Astrocyte of the hippocampus (primary cell): Measurements from ENCODE around the gene GAP43.
A peak's percentile ranks its signal among the peaks of the same experiment; 100 is the strongest.

ENCODE experiments used
- DNase-seq: peaks from one replicate; pipeline ENCODE4 v3.0.0; 2011; ENCODE audit warnings: low read depth, low spot score

The GAP43 gene

DNA sequence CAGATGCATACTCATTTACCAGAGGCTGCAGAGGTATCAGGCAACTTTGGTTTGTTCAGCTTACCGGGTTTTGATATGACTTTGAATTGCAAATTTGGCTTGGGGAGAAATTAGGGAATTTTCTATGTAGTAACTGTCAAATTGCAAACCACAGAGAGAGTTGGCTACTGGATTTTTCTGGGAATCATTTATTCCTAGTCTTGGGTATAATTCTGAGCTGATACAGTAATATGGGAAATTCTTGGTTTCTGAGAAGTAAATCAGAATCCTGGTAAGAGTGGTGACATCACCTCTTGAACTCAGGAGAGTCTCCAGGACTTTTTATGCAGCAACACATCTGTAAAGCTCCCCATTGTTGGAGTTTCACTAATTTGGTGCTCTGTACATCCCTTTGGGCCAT lies 39.0 kb downstream of the GAP43 start:
- DNase-seq: no peak

GRCh38 chr3:115663414-115663813 lies 40.1 kb downstream of the GAP43 start:
- no peak for DNase-seq

GRCh38 chr3:115666081-115666480 lies 42.8 kb downstream of the GAP43 start:
- DNase-seq: no peak

DNA sequence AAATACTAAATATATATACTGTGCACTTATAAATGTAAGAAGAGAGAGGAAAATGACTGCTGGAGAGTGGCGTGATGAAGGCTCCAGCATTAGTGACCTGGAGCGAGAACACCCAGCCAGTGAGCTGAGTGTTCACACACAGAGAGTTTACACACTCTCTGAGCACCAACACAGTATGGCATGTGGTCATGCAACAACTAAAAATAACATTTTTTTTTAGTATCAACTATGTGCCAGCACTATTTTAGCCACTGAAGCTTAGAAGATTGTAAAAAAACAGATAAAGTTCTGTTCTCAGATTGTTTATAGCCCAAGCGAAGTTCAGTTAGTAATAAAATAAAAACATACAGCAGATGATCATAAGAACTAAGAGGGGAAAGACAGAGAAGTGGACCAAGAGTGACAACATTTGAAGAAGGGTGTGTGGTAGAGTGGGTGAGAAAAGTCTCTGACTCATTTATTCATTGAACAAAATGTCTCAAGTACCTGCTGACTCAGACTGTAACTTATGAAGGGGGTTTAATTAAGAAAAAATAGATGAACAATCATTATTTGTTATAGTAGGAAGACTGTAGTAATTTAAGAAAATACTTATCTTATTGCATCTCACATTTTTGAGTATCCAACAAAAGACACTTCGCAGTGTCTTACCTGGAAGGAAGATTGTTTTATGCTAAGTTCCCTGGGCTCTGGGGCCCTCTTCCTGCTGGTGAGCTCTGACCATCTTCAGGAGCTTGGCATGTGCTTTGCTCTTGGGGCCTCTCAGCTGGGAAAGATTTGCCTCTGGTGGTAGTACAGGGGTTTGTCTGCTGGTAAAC lies 43.8 kb downstream of the GAP43 start:
- DNase-seq: peak; percentile 48

GRCh38 chr3:115667738-115668065 lies 44.4 kb downstream of the GAP43 start:
- no peak for DNase-seq

GRCh38 chr3:115670911-115671310 lies 47.6 kb downstream of the GAP43 start:
- DNase-seq: no peak

DNA sequence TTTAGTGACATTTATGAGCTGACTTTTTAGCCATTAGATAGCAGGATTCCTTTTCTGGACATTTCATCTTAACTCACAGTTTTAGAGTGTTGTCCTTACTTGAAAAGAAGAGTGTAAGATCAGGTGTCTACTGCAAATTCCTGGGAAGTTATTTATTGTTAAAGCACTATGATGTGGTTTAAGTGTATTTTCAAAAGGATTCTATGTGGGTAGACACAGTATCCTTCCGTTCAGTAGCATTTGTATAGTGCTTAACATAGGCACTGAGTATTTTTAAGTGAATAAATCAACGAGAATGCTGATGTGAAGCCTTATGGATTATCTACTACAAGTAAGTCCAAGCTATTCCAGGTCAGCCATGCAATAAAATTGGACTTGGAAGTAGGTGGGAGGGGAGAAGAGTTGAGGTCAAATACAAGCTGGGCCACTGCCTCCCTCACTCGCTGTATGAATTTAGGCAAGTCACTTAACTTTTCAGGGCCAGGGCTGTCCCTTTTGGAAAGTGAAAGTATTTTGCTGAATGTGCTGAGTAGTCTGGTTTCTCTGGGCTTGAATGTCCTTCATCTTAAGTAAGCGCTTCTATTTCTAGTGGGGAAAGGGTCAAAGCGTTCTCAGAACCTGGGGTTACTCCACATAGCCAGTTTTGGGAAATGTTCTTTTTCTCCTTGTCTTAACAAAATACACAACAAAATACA lies 48.6 kb downstream of the GAP43 start:
- no peak for DNase-seq

GRCh38 chr3:115673881-115674280 lies 50.6 kb downstream of the GAP43 start:
- no peak for DNase-seq

DNA sequence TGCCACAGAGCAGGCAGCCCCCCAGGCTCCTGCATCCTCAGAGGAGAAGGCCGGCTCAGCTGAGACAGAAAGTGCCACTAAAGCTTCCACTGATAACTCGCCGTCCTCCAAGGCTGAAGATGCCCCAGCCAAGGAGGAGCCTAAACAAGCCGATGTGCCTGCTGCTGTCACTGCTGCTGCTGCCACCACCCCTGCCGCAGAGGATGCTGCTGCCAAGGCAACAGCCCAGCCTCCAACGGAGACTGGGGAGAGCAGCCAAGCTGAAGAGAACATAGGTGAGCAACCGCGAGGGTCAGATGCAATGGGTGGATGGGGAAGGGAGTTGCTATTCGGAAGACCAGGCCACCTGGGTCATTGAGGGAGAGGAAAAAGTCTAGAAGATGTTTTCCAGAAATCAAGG lies 53.0 kb downstream of the GAP43 start:
- DNase-seq: no peak

DNA sequence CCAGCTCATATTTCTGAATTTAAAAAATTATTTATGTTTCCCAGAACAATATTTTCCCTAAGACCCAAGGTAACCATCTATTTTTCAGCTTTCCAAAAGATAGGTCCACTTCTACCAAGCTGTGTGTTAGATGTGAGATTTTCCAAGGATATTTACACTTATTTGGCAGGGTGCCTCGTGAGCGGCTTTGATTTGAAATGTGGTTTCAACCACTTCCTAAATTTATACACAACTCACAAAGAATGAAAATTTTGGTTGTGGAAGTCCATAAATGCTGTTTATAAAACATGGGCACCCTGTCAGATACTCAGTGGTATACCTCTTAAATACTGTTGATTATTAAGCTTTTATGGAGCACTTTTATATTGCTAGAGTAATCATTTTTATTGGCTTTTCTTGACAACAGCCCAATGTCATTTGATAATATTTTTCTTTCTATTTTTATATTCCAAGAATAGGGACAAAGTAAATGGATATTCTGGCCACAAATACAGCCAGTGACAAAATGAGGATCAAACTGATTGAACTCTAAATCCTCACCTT lies 57.6 kb downstream of the GAP43 start:
- DNase-seq: peak; percentile 54

DNA sequence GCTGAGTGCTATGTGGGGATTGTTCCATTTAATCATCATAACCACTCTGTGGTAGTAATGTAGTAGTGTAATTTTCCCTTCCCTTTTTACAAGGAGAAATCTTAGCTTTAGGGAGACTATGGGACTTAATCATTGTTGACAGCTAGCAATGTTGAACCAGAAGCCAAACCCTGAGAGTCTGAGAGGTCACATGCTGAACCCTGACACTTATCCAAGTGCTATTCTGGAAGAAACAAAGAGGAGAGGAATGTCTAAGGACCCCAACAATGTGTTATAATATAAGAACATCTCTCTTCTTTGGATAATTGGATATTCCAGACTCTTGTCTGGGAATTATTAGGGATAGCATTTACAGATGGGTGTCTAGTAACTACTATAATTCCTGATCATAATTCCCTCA lies 58.4 kb downstream of the GAP43 start:
- no peak for DNase-seq

- no peak for DNase-seq
Measured at GRCh38 chr3:115683305-115683704, 60.0 kb downstream of the GAP43 start.

- DNase-seq: no peak
Measured at GRCh38 chr3:115683773-115684172, 60.5 kb downstream of the GAP43 start.

DNA sequence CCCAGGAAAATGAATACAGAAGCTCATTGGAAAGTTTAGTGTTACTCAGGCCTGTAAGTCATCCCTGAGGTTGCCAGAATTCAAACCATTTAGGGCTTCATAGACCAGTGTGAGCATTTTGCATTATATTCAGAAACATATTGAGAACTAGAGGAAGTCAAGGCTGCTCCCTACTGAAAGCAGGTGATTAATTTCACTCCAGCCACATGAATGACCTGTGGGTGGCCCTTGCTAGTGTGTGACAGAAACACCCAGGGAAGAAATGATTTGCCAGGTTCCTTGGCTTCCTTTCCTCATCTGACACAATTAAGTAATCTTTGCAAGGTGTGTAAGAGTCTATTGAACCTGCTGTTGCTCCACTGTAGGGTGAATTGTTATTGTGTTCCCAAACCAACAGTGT lies 61.8 kb downstream of the GAP43 start:
- DNase-seq: no peak

DNA sequence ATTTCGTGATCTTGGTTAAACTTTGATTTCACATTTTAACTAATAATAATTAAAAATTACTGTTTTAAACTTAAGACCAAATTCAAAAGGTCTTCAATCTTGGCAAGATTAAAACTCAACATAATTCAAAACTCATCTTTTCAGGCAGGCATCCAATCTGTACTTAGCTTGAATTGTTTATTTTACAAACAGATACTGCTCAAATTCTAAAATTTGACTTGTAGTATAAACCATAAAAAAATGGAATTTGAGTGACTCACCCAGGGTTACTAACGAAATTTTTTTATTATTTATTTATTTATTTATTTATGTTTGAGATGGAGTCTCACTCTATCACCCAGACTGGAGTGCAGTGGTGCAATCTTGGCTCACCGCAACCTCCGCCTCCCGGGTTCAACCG lies 64.4 kb downstream of the GAP43 start:
- no peak for DNase-seq

DNA sequence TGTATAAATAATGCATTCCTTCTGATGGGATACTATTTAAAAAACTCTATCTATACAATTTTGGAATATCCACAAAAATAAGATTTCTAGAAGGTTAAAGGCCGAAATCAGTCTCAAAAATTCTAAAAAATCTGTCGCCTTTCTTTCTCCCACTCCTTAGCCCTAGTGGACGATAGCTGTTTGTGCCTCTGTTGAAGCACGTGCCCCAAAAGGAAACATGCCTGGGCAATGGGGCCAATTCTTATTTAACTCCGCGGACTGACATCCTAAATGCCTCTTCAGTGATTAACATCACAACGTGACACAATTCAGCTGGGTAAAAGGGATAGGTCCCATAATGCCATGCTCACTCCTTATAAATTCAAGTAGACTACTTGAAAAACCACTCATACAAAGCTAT lies 65.1 kb downstream of the GAP43 start:
- no peak for DNase-seq

DNA sequence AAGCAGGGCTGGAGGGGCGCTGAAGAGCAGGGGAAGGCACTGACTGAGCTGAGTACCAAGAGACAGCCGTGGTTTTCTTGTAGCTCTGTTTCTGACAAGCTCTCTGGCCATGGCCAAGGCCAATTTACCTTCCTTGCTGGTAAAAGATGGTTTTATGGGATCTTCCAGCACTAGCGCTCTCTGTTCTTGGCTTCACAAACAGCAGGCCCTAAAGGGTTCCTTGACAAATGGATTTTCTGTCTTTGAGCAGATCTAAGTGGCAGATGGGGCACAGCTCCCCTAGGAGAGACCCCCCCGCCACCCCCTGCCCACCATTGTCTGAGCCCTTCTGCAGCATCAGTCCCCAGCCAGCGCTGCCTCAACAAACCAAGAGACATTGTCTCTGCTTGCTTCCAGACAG lies 66.6 kb downstream of the GAP43 start:
- no peak for DNase-seq

DNA sequence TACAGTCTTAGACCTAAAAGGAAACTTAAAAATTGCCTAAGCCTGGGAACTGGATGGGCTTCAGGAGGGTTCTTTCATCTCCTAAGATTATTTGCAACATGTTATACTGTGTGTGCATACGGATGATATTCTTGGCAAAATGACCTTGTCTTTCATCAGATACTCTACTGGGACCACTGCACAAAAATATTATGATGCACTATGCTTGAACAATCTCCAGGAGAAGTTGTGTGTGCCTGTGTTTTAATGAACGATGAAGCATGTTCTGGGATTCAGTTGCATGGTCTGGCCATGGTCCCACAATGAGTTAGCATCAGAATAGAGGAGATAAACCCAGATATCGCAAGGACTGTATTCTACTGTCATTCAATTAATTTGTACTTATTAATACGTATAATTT lies 68.7 kb downstream of the GAP43 start:
- no peak for DNase-seq

DNA sequence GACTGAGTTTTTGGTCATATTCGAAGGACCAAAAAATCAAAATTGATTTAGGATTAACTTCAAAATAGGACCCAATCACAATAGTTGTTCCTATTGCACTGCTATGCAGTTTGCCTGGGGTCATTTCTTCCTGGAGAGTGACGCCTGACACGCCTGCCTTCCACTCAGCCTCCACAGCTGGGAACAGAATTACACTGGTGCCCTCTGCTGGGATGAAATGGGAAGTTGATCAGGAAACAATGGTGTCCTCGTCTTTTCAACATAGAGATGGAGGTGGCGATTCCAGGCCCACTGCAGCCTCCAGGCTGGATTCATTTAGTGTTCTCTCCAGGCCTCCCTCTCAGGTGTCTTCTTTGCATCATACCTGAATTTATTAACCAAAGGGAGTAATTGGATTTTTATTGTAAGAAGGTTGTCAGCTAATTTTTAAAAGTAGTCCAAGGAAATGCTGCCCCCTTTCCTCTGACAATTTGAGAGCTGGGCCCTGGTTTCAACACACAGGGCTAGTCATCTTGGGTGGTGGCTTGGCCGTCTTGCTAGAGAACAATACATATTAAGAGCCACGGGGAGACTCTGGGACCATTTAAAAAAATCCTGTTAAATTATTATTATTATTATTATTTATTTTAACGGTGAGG lies 69.7 kb downstream of the GAP43 start:
- peak; percentile 91 for DNase-seq

DNA sequence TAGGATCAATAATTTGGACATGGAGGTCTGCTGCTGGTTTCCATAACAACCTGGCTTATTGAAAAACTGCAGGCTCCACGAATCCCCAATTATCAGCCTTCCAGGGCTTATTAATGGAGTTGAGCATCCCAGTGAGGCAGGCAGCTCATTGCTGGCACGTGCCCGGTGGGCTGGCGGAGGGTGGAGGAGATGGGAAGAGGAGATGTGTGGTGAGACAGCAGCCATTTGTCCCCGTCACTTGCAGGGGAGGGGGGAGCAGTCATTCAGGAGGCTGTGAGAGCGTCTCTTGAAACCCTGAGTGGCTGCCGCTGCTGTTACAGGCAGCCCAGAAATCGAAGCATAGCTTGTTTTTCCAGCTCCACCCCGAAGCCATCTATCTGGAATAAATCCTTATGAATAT lies 70.6 kb downstream of the GAP43 start:
- no peak for DNase-seq

DNA sequence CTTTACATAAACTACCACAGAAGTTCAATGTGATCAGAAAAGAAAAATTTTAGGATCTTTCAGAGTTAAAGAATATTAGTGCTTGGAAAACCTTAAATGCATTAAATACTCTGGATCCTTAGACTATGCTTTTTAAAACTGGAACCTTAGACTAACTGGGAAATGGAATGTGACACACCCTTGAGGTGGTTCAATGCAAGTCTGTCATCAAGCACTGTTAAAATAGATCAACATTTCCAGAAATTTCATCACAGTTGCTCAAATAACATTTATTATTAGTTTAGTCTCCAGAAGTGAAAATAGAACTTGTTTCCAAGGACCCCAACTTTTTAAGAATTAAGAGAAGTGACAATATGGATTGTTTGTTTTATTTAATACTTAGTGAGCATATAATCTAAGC lies 71.8 kb downstream of the GAP43 start:
- DNase-seq: no peak

DNA sequence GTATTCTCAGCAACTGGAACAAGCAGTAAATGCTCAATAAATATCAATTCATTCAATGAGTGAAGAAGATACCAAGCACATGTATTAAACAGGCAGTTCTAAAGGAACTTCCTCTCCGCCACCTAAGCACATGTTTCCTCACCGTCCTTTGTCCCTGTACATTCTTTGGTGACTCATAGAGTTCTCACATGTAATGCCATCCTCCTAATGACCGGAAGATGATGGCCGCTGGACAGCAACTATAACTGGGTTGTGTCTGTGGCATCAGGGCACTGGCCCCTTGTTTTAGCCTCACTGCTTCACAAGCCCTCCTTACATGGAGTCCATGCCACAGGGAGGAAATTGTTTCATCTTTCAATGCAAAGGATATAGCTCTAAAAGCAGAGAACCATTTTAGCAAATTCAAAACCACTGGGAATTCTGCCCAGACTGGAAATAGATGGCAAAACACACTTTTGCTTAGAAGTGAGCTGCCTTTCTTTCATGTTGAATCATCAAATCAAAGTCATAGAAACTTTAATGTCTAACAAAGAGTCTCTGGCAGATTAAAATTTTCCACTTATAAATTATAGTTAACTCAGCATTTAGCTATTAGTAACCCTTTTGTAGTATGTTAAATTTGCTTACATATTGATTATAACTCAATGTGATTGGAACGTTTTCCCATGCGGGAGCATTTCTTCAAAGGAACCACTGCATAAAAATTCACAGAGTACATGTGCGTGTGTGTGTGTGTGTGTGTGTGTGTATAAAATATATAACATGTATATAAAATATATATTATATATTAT lies 74.1 kb downstream of the GAP43 start:
- peak; percentile 78 for DNase-seq
